HG02759 (cell line): Measurements from ENCODE around the gene NXF1.
A peak's percentile ranks its signal among the peaks of the same experiment; 100 is the strongest.
"Not testable (repeated sequence)": the region's sequence is repeated elsewhere in the genome, so short reads cannot be mapped to it uniquely, and the experiment has no call there.

ENCODE experiments used
- ATAC-seq: cut with Tn5 transposase; IDR thresholded peaks from one replicate; pipeline ENCODE4 v1.9.1; 2021; ENCODE audit warnings: mild to moderate bottlenecking, moderate library complexity; ENCODE audit not compliant: unreplicated experiment

NXF1 gene

GRCh38 chr11:62805076-62805892 is at the start of gene NXF1:
Gene NXF1, minus strand, starts transcription at chr11:62805440. Its CDS starts 84 bp downstream, at chr11:62805356.
- ATAC-seq: peak; percentile 90

DNA sequence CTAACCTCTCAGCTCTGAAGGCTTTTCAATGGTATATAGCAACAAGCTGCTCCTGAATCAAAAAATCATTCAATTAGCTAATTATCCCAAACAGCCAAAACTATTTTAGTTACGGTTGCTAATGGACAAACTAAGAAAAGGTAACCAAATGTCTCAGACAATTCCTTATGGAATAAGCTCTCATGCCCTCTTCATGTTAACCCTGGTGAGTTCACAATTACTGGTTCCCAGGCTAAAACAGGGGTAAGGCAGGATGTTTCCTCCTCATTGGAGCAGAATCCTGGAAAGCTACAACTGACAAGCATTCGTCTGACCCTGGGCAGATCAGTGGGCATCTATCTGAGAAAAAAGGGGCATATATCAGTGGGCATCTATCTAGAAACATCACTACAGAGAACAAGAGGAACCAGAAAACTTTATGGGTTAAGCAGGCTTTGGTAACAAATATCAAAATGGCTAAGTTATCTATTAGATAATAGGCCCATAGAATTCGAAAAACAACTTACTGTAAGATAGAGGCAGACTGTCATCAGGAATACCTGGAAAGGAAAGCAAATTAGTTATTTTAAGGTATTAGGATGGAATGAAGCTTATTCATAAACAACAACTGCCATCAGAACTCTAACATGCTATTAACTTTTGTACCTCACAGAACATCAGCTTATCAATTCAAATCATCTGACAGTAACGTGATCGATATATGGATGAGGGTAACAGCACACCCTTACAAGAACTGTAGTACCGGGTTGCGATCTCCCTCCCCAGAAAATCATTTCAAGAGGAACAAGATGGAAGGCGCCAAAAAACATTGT is 49.0 kb upstream of the NXF1 start:
- no peak for ATAC-seq

GRCh38 chr11:62853279-62853965 is 48.2 kb upstream of the NXF1 start:
- no peak for ATAC-seq

DNA sequence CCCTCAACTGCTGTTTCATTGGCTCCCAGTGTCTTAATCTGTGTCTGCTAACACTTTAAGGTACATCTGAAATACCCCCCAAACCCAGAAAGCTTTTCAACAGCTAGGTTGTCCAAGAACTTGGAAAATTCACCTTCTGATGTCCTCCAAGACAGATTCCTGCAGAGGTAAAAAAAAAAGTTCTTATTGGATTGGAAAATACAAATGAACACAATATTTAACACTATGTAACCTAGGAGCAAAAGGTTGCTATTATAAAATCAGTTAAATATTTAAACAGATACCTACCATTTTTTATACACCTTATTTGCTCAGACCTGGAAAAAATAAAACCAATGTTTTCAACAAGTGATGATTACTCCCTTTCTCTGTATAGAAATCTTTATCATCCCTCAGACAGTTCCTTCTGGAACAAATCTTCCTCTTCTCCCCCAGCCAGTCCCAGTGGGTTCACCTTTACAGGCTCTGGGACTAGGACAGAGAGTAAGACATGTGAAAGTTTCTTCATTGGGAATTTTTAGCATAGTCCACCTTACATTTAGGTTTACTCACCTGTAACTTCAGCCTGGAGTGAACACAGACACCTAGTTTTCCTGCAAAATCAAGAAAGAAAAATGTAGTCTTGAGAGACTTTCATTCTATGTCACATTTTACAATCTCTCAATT is 47.4 kb upstream of the NXF1 start:
- ATAC-seq: no peak

DNA sequence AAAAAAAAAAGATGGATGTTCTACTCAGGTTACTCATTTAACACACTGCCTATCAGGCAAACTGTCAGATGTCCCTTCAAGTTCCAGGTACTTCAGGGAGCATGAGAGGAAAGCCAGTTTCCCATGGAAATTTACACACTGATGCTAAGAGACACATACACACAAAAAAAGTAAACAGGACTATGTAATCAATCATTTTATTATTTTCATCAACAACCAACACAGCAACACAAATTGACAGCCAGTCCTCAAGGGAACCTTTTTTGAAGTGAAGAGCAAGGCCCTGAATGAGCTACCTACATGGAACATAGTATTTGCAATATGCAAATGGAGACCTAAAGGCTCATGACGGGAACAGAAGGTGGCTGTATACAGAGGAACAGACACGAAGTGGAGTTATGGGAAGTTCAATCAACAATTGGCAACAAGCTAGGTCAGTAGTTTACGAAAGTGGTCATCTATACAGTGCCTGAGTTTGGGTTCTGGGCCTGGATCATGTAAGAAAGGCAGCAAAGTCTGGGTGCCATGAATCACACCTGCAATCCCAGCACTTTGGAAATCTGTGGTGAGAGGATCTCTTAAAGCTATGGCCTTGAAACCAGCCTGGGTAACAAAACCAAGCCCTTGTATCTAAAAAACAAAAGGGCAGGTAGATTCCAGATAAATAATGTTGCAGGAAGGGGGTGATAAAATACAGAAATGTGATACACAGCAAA is 46.7 kb upstream of the NXF1 start:
- ATAC-seq: no peak

DNA sequence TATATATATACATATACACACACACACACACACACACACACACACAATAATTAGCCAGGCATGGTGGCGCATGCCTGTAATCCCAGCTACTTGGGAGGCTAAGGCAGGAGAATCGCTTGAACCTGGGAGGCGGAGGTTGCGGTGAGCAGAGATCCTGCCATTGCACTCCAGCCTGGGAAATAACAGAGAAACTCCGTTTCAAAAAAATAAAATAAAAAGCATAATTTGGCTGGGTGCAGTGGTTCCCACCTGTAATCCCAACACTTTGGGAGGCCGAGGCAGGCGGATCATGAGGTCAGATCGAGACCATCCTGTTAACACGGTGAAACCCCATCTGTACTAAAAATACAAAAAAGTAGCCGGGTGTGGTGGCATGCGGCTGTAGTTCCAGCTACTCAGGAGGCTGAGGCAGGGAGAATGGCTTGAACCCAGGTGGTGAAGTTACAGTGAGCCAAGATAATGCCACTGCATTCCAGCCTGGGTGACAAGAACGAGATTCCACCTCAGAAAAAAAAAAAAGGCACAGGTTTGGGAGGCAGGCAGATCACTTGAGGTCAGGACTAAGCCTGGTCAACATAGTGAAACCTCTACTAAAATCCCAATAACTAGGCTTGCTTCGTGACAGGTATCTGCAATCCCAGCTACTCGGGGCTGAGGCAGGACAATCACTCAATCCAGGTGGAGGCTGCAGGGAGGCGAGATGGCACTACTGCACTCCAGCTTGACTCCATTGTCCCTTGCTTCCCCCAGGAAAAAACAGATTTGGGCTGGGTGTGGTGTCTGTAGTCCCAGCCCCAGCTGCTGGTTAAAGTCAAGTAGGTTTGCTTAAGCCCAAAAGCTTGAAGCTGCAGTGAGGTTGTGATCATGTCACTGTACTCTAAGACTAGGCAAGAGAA is 45.9 kb upstream of the NXF1 start:
- no peak for ATAC-seq

DNA sequence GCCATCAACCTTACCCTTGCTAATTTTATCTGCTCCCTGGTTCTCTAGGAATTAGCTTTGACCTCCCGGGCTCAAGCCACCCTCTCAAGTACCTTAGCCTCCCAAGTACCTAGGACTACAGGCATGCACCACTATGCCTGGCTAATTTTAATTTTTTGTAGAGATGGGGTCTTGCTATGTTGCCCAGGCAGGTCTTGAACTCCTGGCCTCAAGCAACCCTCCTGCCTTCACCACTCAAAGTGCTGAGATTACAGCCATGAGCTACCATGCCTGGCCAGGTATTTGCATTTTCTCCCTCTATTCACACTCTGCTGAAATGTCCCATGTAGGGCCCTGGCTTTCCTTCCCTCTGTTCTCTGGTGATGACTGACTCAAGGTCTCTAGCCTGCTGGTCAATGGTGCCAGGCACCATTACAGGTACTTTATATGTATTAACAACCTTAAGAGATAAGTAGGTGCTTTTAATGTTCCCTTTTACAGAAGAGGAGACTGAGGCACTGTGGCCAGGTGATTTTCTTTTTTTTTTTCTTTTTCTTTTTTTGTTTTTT is 42.6 kb upstream of the NXF1 start:
- no peak for ATAC-seq

DNA sequence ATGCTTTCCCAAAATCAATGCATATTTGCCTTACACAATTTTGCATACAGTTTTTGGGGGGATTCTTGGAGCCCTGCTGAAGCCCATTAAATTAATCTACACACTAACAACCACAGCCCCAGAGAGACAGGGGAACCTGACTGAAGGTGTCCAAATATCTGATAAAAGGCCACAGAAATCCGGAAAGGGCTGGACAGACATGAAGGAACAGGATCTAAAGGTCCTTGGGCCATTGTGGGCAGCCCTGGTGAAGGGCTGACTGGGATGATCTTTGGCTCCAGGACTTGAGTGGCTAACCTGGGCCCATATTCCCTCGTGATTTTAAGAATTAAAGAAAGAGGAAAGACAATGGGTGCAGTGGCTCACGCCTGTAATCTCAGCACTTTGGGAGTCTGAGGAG is 40.9 kb upstream of the NXF1 start:
- ATAC-seq: no peak

GRCh38 chr11:62844154-62844553 is 38.9 kb upstream of the NXF1 start:
- ATAC-seq: no peak

GRCh38 chr11:62843466-62843865 is 38.2 kb upstream of the NXF1 start:
- no peak for ATAC-seq

- not testable (repeated sequence) for ATAC-seq
Measured at GRCh38 chr11:62842891-62843290, 37.7 kb upstream of the NXF1 start.

DNA sequence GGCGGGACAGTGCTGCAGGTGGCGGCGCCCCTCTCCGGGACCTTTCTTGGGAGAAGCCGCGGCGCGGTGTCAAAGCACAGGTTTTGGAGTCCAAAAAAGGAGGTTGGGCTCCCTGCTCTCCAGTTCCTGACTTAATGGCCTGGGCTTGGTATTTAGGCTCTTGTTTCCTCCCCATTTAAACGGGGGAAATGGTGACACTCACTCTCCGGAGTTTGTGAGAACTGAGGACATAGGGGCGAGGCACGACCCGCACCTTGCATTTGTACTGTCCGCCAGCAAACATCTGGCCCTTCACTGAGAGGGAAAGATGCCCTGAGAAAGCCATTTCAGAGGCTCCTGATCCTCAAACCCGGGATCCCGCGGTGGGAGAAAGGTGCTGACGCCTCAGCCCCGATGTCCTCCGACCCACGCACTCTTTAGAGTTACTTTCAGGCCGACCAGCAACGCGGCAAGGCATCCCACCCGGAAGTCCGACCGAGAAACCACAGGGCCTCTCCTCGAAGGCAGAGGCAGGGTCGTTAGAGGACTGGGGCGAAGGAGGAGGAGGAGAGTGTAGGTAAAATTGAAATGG is 37.0 kb upstream of the NXF1 start:
- ATAC-seq: no peak

DNA sequence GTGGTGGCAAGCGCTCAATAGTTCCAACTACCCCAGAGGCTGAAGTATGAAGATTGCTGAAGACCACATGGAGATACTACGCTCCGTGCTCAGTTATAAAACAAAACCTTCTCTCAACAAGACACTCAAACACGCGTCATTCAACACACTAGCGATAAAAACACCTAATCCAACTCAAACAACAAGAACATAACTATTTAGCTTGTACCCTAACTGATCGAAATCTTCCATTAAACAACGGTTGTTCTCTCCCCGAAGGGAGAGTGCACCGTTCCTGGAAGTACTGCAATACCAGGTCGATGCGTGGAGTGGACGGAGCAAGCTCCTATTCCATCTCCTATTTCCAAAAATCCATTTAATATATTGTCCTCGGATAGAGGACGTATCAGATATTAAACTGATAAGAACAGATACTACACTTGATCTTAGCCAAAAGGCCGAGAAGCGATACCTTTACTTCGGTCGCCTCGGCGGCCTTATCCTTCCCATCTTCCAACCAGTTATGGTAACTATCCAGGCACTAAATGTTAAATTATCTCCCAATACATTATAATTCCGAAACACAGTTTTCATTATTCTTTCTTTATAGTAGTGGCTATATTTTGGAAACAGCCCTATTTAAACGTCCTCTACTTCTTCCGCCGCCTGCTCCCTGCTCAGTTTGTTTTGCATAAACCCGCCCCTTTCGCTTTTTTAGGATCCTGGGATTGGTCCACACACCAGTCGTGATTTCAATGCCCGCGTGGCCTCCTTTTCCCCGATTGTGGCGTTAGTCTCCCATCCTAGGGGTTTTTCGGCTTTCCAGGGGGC is 36.3 kb upstream of the NXF1 start:
- ATAC-seq: peak; percentile 63

DNA sequence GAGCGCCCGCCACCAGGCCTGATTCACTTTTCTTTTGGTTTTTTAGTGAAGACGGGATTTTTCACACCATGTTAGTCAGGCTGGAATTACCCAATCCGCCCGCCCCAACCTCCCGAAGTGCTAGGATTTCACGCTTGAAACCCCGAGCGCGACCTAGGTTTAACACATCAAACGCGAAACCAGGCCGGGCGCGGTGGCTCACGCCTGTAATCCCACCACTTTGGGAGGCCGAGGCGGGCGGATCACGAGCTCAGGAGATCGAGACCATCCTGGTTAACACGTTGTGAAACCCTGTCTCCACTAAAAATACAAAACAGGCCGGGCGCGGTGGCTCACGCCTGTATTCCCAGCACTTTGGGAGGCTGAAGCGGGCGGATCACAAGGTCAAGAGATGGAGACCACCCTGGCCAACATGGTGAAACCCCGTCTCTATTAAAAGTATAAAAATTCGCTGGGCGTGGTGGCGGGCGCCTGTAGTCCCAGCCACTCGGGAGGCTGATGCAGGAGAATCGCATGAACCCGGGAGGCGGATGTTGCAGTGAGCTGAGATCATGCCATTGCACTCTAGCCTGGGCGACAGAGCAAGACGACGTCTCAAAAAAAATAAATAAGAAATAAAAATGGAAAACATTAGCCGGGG is 35.6 kb upstream of the NXF1 start:
- ATAC-seq: not testable (repeated sequence)

DNA sequence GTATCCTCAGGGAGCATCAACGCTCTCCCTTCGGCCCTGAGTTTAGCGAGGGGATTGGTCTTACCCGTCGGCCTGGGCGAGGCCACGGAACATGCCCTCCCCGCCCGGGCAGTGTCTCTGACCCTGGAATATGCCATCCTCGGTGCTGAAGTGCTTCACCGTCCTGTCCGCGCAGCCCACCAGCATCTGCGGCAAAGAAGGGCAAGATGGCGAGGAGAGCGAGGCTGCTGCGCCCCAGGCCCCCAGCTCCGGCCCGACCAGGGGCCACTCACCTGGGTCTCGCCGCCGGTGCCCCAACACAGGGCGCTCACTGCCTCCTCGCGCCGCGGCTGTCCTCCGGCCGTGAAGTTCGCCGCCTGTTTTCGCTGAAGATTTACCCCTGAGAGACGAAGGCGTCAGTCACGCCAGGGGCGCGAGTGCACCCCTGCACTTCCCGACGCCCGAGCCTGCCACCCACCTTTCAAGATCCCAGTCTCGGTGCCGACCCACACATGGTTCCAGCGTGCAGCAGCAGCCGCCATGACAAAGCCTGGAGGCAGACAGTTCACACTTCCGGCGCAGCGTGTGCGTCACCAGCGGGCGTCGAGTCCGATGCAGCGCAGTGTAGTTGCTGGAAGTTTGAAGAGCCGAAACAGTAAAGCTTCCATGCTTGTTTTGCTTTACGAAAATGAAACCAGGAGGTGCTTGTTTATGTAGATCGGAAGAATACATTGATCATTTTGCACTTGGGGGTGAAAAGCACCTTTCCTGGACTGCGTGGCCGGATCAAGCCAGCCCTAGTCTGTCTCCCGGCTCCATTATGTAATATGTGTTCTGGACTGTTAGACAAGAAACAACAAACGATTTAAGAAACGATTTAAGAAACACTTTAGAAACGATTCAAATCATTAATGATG is 34.1 kb upstream of the NXF1 start, which contains the start of gene WDR74:
Gene WDR74 (minus strand): TSS at position 541 of the 896 bp plus-strand sequence. CDS start 20 bp downstream, at position 521.
- ATAC-seq: peak; percentile 54

GRCh38 chr11:62835336-62835735 is 30.1 kb upstream of the NXF1 start:
- ATAC-seq: no peak
